HEK293T (cell line): ENCODE measurements around the gene DOCK1.

Experiments
- ARNT ChIP-seq: fragments of 450-650 bp; IDR thresholded peaks from 2 replicates; pipeline ENCODE4 v1.6.1; 2017; ENCODE audit warnings: mild to moderate bottlenecking
- BHLHE40 ChIP-seq: fragments of 450-650 bp; IDR thresholded peaks from 2 replicates; pipeline ENCODE4 v1.6.1; 2016; ENCODE audit warnings: mild to moderate bottlenecking, moderate library complexity, borderline replicate concordance
- CTBP1 ChIP-seq: fragments of 450-650 bp; IDR thresholded peaks from 2 replicates; pipeline ENCODE4 v1.6.1; 2016; ENCODE audit warnings: borderline replicate concordance
- ELF4 ChIP-seq: fragments of 450-650 bp; IDR thresholded peaks from 2 replicates; pipeline ENCODE4 v1.6.1; 2017; ENCODE audit warnings: antibody characterized with exemption
- FOXK2 ChIP-seq: fragments of 450-650 bp; IDR thresholded peaks from 2 replicates; pipeline ENCODE4 v1.6.1; 2016; ENCODE audit warnings: mild to moderate bottlenecking
- FOXM1 ChIP-seq: fragments of 450-650 bp; IDR thresholded peaks from 2 replicates; pipeline ENCODE4 v1.6.1; 2017; ENCODE audit warnings: mild to moderate bottlenecking, borderline replicate concordance
- NFRKB ChIP-seq: fragments of 450-650 bp; IDR thresholded peaks from 2 replicates; pipeline ENCODE4 v1.6.1; 2016; ENCODE audit warnings: mild to moderate bottlenecking, moderate library complexity
- SP1 ChIP-seq: fragments of 450-650 bp; IDR thresholded peaks from 2 replicates; pipeline ENCODE4 v1.6.1; 2017
- SUZ12 ChIP-seq: fragments of 450-650 bp; IDR thresholded peaks from 2 replicates; pipeline ENCODE4 v1.6.1; 2016; ENCODE audit warnings: mild to moderate bottlenecking
- TARDBP ChIP-seq: fragments of 450-650 bp; IDR thresholded peaks from 2 replicates; pipeline ENCODE4 v1.6.1; 2016
- ZNF384 ChIP-seq: fragments of 450-650 bp; IDR thresholded peaks from 2 replicates; pipeline ENCODE4 v1.6.1; 2016
- TF ChIP-seq, protein P1 (sequence below): fragments of 450-650 bp; IDR thresholded peaks from 2 replicates; pipeline ENCODE4 v1.6.1; 2016

GRCh38 chr10:127400216-127400615 lies 495.0 kb downstream of the DOCK1 start:
- TF ChIP-seq, protein P1, sequence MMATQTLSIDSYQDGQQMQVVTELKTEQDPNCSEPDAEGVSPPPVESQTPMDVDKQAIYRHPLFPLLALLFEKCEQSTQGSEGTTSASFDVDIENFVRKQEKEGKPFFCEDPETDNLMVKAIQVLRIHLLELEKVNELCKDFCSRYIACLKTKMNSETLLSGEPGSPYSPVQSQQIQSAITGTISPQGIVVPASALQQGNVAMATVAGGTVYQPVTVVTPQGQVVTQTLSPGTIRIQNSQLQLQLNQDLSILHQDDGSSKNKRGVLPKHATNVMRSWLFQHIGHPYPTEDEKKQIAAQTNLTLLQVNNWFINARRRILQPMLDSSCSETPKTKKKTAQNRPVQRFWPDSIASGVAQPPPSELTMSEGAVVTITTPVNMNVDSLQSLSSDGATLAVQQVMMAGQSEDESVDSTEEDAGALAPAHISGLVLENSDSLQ, result no peak
- TF ChIP-seq SUZ12, result no peak
- TF ChIP-seq CTBP1, result no peak
- no peak for TF ChIP-seq NFRKB
- TF ChIP-seq BHLHE40, result no peak
- TF ChIP-seq FOXM1, result no peak
- TF ChIP-seq SP1, result no peak
- no peak for TF ChIP-seq ZNF384
- no peak for TF ChIP-seq ARNT
- TF ChIP-seq FOXK2, result no peak
- TF ChIP-seq TARDBP, result no peak
- no peak for TF ChIP-seq ELF4
